HG03457 (cell line): ENCODE measurements around the gene IL17RE.
"Not testable (repeated sequence)": the region's sequence is repeated elsewhere in the genome, so short reads cannot be mapped to it uniquely, and the experiment has no call there.

Source experiments
- ATAC-seq: cut with Tn5 transposase; IDR thresholded peaks from one replicate; pipeline ENCODE4 v1.9.1; 2021; ENCODE audit warnings: moderate number of reproducible peaks; ENCODE audit not compliant: unreplicated experiment

The IL17RE gene

GRCh38 chr3:9932843-9933560 lies 30.4 kb downstream of the IL17RE start:
- peak; percentile 48 for ATAC-seq

GRCh38 chr3:9933561-9934234 lies 31.1 kb downstream of the IL17RE start, which contains the start of gene CRELD1:
CRELD1 (plus strand) TSS chr3:9933834; CDS start chr3:9934439, 605 bp downstream.
- ATAC-seq: peak; percentile 82

GRCh38 chr3:9934235-9934621 lies 31.6 kb downstream of the IL17RE start:
- ATAC-seq: no peak

- no peak for ATAC-seq
Measured at GRCh38 chr3:9934993-9935392, 32.3 kb downstream of the IL17RE start.

GRCh38 chr3:9935966-9936510 lies 33.4 kb downstream of the IL17RE start:
- ATAC-seq: no peak

- ATAC-seq: no peak
Measured at GRCh38 chr3:9937486-9938238, 35.0 kb downstream of the IL17RE start.

GRCh38 chr3:9938966-9939365 lies 36.3 kb downstream of the IL17RE start:
- ATAC-seq: no peak

GRCh38 chr3:9939906-9940305 lies 37.3 kb downstream of the IL17RE start:
- not testable (repeated sequence) for ATAC-seq

- no peak for ATAC-seq
Measured at GRCh38 chr3:9940746-9941145, 38.1 kb downstream of the IL17RE start.

GRCh38 chr3:9942164-9942563 lies 39.5 kb downstream of the IL17RE start:
- no peak for ATAC-seq

GRCh38 chr3:9942934-9943690 lies 40.5 kb downstream of the IL17RE start:
- ATAC-seq: no peak

- no peak for ATAC-seq
Measured at GRCh38 chr3:9944271-9944670, 41.6 kb downstream of the IL17RE start.

- ATAC-seq: no peak
Measured at GRCh38 chr3:9945358-9945757, 42.7 kb downstream of the IL17RE start.

- peak; percentile 63 for ATAC-seq
Measured at GRCh38 chr3:9946112-9947024, 43.7 kb downstream of the IL17RE start.

- no peak for ATAC-seq
Measured at GRCh38 chr3:9947025-9947995, 44.7 kb downstream of the IL17RE start.

- ATAC-seq: no peak
Measured at GRCh38 chr3:9948586-9948985, 45.9 kb downstream of the IL17RE start.

GRCh38 chr3:9949115-9949514 lies 46.5 kb downstream of the IL17RE start:
- no peak for ATAC-seq

- ATAC-seq: no peak
Measured at GRCh38 chr3:9949626-9950025, 47.0 kb downstream of the IL17RE start.

GRCh38 chr3:9951126-9951525 lies 48.5 kb downstream of the IL17RE start:
- no peak for ATAC-seq
